ENCODE measurements around the gene TBXAS1. TPM values are rescaled to one million over a fixed set of nuclear protein-coding genes. Genes with fewer than 3 reads are reported as not detected.

Gene TBXAS1
- total RNA-seq, 1 donor from 2014 or later = 20.0 TPM

DNA sequence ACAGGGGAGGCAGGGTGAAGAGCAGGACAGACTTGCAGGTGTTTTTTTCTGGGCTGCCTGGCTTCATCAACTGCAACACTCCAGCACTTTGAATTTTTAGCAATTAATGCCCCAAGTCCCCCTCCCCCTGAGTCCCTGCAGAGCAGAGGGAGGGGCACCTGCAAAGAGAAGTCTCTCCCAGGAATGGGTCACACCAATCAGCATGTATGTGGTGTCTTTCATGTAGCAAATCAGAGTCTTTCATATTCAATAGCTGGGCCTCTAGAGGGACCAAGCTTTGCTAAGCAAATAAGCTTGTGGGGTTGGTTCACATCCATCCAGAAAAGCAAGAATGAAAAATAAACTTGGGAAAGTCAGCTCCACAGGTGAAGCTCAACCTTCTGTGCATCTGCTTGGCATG lies 143.0 kb downstream of the TBXAS1 start:
- no peak overlapping the region for H3K4me3 ChIP-seq (ENCODE audit: low read depth, low read length)
- no peak for DNase-seq (ENCODE audit: low read depth)
- TF ChIP-seq, protein P1, sequence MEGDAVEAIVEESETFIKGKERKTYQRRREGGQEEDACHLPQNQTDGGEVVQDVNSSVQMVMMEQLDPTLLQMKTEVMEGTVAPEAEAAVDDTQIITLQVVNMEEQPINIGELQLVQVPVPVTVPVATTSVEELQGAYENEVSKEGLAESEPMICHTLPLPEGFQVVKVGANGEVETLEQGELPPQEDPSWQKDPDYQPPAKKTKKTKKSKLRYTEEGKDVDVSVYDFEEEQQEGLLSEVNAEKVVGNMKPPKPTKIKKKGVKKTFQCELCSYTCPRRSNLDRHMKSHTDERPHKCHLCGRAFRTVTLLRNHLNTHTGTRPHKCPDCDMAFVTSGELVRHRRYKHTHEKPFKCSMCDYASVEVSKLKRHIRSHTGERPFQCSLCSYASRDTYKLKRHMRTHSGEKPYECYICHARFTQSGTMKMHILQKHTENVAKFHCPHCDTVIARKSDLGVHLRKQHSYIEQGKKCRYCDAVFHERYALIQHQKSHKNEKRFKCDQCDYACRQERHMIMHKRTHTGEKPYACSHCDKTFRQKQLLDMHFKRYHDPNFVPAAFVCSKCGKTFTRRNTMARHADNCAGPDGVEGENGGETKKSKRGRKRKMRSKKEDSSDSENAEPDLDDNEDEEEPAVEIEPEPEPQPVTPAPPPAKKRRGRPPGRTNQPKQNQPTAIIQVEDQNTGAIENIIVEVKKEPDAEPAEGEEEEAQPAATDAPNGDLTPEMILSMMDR (conservative IDR thresholded peaks at IDR 0.05; ENCODE audit: low read depth, low read length) = no peak

DNA sequence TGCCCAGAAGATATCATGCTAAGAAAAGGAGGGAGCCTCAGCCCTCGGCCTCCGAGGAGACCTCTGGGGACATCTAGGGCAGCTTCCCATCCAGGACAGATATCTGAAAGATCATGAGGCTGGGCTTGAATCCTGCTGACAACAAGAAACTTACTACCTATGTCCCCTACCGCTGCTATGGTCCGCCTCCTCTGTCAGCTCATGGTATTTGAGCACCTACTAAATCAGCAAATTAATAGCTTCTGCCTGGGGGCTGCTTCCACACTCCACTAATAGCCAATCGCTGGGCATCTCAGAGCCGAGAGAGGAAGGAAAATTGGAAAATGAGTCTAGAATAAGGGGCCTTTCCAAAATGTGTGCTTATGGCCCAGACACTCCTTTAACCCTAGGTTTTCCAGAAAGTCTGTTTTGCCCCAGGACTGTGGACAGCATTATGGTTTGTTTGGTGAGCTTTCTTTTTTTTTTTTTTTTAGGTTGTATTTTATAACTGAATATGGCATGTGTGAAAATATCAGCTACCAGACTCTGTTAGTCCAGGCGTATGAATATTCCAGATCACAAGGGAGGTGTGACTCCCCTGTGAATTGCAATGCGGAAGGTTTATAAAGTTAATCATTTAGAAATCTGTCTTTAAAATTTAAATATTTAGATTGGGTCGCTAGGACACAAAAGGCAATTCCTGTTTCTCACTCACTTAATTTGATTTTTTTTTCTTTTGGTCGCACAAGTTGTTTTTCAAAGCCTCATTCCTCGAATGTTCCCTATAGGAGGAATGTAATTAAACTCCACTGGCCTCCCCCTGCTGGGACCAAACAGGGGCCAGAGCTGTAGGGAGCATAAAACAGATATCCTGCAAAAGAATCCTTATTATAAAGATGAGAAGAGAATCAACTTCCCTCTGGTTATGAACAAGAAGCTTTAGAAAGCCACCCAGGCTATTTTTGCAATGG lies 144.3 kb downstream of the TBXAS1 start:
- DNase-seq (ENCODE audit: low read depth) = no peak
- TF ChIP-seq, protein P1 (conservative IDR thresholded peaks at IDR 0.05; ENCODE audit: low read depth, low read length) = no peak
- no peak overlapping the region for H3K4me3 ChIP-seq (ENCODE audit: low read depth, low read length)

DNA sequence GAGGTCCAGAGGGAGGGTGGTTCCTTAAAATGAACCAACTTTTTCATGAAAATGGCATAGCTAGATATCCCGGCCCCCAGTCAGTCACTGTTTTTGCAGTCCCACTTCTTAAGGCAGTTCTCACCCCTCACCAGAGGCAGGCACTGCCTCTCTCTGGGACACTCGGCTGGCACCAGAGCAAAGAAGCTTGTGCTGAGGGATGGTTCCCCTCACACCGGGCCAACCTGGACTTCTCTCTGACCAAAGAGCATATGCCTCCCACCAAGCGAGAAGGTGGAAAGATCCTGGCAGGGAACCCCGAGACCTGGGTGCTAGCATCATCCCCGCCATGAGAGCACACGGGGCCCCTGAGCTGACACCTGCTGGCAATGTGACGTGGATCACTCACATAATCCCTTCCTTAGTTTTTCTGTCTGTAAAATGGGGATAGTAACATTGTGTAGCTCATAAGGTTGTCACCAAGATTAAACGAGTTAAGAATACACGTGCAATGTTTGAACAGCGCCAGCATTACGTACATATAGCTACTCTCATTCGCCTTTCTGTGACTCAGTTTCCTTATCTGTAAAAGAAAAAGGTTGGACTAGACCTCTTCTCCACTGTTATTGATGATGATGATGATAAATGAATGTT lies 145.2 kb downstream of the TBXAS1 start:
- TF ChIP-seq, protein P1 (conservative IDR thresholded peaks at IDR 0.05; ENCODE audit: low read depth, low read length) = no peak
- no peak overlapping the region for H3K4me3 ChIP-seq (ENCODE audit: low read depth, low read length)
- no peak for DNase-seq (ENCODE audit: low read depth)

DNA sequence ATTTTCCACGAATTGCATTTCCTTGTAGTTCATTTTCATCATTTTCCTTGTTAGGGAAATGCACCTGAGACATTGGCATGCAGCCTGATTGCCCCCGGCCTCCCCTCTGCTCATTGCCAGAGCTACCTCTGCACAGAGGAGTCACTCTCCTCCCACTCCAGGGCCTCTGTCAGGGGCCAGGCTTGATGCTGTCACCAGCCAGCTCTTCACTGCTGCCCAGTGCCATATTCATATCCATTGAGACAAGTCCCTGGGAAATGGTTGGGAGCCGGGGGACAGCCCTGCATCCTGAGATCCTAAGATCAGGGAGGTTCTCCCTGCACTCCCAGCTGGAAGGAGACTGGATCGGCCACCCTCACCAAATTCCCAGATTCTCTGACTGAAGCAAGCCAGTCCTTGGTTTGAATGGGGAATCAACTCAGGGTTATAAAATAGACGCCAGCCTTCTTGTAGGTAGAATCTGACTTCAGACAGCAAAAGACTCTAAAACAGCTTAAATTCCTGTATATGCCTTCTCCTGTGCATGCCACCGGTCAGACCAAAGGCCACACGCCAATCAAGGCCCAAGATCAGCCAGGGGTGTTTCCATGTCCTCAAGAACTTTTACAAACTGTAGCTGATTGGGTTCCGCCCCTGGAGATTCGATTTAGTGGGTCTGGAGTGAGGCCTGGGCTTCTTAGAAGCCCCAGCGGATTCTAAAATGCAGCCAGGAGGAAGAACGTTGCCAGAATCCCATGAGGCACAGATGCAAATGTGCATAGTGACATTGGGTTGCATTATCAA lies 147.2 kb downstream of the TBXAS1 start:
- TF ChIP-seq, protein P1 (conservative IDR thresholded peaks at IDR 0.05; ENCODE audit: low read depth, low read length) = no peak

DNA sequence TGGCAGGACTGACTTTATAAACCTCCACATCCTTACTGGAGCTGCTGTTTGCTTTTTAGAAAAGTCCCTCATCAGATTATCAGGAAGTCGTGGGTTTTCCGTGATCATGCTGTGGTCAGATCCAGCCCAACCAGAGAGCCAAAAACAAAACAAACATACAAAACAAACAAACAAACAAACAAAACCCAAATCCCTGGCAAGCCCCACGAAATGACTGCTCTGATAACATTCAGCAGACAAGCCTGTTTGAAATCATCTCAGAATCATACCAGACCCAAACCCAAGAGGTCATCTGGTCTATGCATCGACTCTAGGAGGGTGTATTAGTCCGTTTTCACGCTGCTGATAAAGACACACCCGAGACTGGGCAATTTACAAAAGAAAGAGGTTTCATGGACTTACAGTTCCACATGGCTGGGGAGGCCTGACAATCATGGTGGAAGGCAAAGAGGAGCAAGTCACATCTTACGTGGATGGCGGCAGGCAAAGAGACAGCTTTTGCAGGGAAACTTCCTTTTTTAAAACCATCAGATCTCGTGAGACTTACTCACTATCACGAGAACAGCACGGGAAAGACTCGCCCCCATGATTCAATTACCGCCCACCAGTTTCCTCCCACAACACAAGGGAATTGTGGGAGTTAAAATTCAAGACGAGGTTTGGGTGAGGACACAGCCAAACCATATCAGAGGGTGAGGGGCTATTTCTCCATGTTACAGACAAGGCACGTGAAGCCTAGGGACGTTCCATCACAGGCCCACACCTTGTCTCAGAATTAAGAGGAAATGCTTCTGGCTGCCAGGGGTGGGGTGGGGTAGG lies 148.0 kb downstream of the TBXAS1 start:
- TF ChIP-seq, protein P1 (conservative IDR thresholded peaks at IDR 0.05; ENCODE audit: low read depth, low read length) = no peak
- H3K4me3 ChIP-seq (ENCODE audit: low read depth, low read length) = no peak overlapping the region
- DNase-seq (ENCODE audit: low read depth) = no peak

More for the DNA sequence above, 147.2 kb downstream of the TBXAS1 start:
- no peak overlapping the region for H3K4me3 ChIP-seq (ENCODE audit: low read depth, low read length)
- no peak for DNase-seq (ENCODE audit: low read depth)

DNA sequence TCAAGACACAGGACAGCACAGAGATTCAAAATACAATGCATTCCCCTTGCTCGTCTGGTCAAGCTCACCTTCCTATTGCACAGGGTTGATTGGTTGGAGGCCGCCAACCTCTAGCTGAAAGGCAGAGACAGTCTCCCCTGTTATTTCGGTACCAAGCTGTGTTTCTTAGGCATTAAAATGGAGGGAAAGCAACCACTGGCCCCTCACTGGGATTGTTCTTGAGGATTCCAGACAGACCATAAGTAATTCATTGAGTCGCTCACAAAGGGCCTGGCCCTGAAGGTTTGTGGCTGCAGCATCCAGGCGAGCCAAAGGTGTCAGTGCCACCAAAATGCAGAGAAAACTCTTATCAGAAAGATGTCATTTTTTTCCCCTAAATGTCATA lies 152.4 kb downstream of the TBXAS1 start:
- TF ChIP-seq, protein P1 (conservative IDR thresholded peaks at IDR 0.05; ENCODE audit: low read depth, low read length) = no peak
- H3K4me3 ChIP-seq (ENCODE audit: low read depth, low read length) = no peak overlapping the region
- no peak for DNase-seq (ENCODE audit: low read depth)
